Sigmoid colon (tissue), 4 donors: ENCODE data around the gene ACVR1.

Experiments
- CTCF ChIP-seq, 4 experiments: fragments of 450-650 bp in 3 of 4; fragments of 200-600 bp in 1 of 4; IDR thresholded peaks; one replicate each; pipeline ENCODE4 v1.5.1; 2016 to 2019; ENCODE audit warnings: antibody characterized with exemption in 4 of 4, mild to moderate bottlenecking in 3 of 4, moderate library complexity in 2 of 4
- EP300 ChIP-seq, 4 donors: sonication (generic); formaldehyde crosslinking; IDR thresholded peaks; one replicate each; pipeline ENCODE4 v1.6.1; 2017; ENCODE audit warnings: antibody characterized with exemption in 4 of 4
- POLR2AphosphoS5 ChIP-seq, 4 donors: sonication (generic); formaldehyde crosslinking; IDR thresholded peaks; one replicate each; pipeline ENCODE4 v1.6.1; 2017; ENCODE audit warnings: antibody characterized with exemption in 4 of 4

- TF ChIP-seq POLR2AphosphoS5 (IDR thresholded peaks at IDR 0.05) (no peak), CTCF (IDR thresholded peaks at IDR 0.05) (no peak), EP300 (IDR thresholded peaks at IDR 0.05) (no peak)
Observed at GRCh38 chr2:157900203-157900602, 24.1 kb upstream of the ACVR1 start.
